Breast epithelium (tissue), 4 donors: Measurements from ENCODE around the gene C2orf49. TPM values are rescaled to one million over a fixed set of nuclear protein-coding genes. Genes with fewer than 3 reads are reported as not detected.

Experiments
- DNase-seq, 2 donors: peaks; one replicate each; pipeline ENCODE4 v3.0.0-alpha.2; 2019; ENCODE audit warnings: low spot score in 2 of 2
- H3K27ac ChIP-seq, 2 donors: fragments of 200-600 bp; sonication (generic) in 1 of 2; one replicate each; pipeline ENCODE4 v1.5.1; 2016 to 2019; ENCODE audit warnings: mild to moderate bottlenecking in 1 of 2
- H3K27me3 ChIP-seq, 2 donors: fragments of 200-600 bp; sonication (generic) in 1 of 2; one replicate each; pipeline versions ENCODE4 v1.5.1 to v1.6.0; 2017 to 2019; ENCODE audit warnings: control low read depth in 1 of 2, mild to moderate bottlenecking in 1 of 2
- H3K36me3 ChIP-seq: fragments of 200-600 bp; one replicate; pipeline ENCODE4 v1.5.1; 2019
- H3K4me1 ChIP-seq, 2 donors: fragments of 200-600 bp; sonication (generic); one replicate each; pipeline ENCODE4 v1.5.1; 2016 to 2019; ENCODE audit warnings: control low read depth in 1 of 2
- H3K4me3 ChIP-seq, 3 donors: fragments of 200-600 bp; sonication (generic); 1 replicate in 2 of 3; 2 replicates in 1 of 3; pipeline ENCODE4 v1.5.1; 2016 to 2019; ENCODE audit warnings: mild to moderate bottlenecking in 3 of 3, moderate library complexity in 2 of 3
- H3K9me3 ChIP-seq, 2 donors: fragments of 200-600 bp; sonication (generic) in 1 of 2; one replicate each; pipeline ENCODE4 v1.5.1; 2016 to 2019; ENCODE audit warnings: control low read depth in 1 of 2
- POLR2A ChIP-seq: fragments of 450-650 bp; IDR thresholded peaks from one replicate; pipeline ENCODE4 v1.6.1; 2016; ENCODE audit warnings: antibody characterized with exemption, mild to moderate bottlenecking, moderate library complexity
- POLR2AphosphoS5 ChIP-seq, 3 donors: sonication (generic); formaldehyde crosslinking; IDR thresholded peaks; one replicate each; pipeline ENCODE4 v1.6.1; 2017; ENCODE audit warnings: antibody characterized with exemption in 3 of 3
- intact Hi-C: fragments of 100-400 bp; cut with DNase I; formaldehyde crosslinking; loops from one replicate; pipeline ENCODE4 v1.15.1; 2023; ENCODE audit warnings: low total_unique reads
- total RNA-seq, 3 donors: library from RNA; depleted of rRNA; stranded (reverse); fragments of >200 nt; gene quantifications; one replicate each; pipeline ENCODE4 v1.1.0, GENCODE V29; 2016
- TF ChIP-seq, protein P1 (sequence below), 3 donors: fragments of 450-650 bp; IDR thresholded peaks; one replicate each; pipeline ENCODE4 v1.5.1; 2016 to 2017; ENCODE audit warnings: antibody characterized with exemption in 3 of 3, mild to moderate bottlenecking in 3 of 3, moderate library complexity in 3 of 3

Gene C2orf49
- total RNA-seq, 3 donors from 2014 or later = 20.0 to 31.6 (median 23.0) TPM

- Histone ChIP-seq H3K27ac (no peak overlapping the region), H3K4me3 (no peak overlapping the region), H3K4me1 (no peaks in the 10 kb centered on the region), H3K9me3 (no peaks in the 10 kb centered on the region), H3K27me3 (no peaks in the 10 kb centered on the region), H3K36me3 (peaks cover 4% of the 10 kb centered on the region)
- DNase-seq = no peak
- intact Hi-C loops = no loop called here
- TF ChIP-seq POLR2A (no peak), POLR2AphosphoS5 (IDR thresholded peaks at IDR 0.05) (no peak)
- TF ChIP-seq, protein P1, sequence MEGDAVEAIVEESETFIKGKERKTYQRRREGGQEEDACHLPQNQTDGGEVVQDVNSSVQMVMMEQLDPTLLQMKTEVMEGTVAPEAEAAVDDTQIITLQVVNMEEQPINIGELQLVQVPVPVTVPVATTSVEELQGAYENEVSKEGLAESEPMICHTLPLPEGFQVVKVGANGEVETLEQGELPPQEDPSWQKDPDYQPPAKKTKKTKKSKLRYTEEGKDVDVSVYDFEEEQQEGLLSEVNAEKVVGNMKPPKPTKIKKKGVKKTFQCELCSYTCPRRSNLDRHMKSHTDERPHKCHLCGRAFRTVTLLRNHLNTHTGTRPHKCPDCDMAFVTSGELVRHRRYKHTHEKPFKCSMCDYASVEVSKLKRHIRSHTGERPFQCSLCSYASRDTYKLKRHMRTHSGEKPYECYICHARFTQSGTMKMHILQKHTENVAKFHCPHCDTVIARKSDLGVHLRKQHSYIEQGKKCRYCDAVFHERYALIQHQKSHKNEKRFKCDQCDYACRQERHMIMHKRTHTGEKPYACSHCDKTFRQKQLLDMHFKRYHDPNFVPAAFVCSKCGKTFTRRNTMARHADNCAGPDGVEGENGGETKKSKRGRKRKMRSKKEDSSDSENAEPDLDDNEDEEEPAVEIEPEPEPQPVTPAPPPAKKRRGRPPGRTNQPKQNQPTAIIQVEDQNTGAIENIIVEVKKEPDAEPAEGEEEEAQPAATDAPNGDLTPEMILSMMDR (IDR thresholded peaks at IDR 0.05) = no peak
Measured at GRCh38 chr2:105298017-105298416, 39.3 kb upstream of the C2orf49 start.

DNA sequence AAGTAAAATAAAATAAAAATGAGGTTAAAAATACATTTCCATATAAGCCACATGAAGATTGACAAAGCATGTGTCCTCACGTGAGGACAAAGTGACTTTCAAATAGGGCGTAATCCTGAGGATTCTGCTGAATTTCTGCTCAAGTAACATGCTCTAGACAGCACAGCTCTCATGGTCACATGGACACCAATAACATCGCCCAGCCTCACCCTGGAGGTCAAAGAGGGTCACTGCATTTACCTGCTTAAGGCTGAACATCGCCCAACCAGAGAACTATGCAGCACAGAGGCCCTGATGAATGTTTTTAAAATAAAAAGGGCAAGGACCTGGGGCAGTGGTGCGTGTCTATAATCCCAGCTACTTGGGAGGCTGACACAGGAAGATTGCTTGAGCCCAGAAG is 38.0 kb upstream of the C2orf49 start:
- Histone ChIP-seq H3K27me3 (no peaks in the 10 kb centered on the region), H3K9me3 (no peaks in the 10 kb centered on the region), H3K4me1 (no peaks in the 10 kb centered on the region), H3K4me3 (no peak overlapping the region), H3K27ac (no peak overlapping the region), H3K36me3 (peaks cover 4% of the 10 kb centered on the region)
- TF ChIP-seq, protein P1 (IDR thresholded peaks at IDR 0.05) = no peak
- no peak for DNase-seq
- intact Hi-C loops = no loop called here

- Histone ChIP-seq H3K4me3 (no peak overlapping the region), H3K36me3 (peaks cover 4% of the 10 kb centered on the region), H3K27ac (no peak overlapping the region), H3K27me3 (no peaks in the 10 kb centered on the region), H3K4me1 (no peaks in the 10 kb centered on the region), H3K9me3 (no peaks in the 10 kb centered on the region)
- intact Hi-C loops = no loop called here
- DNase-seq = no peak
- TF ChIP-seq, protein P1 (IDR thresholded peaks at IDR 0.05) = no peak
- TF ChIP-seq POLR2A (no peak), POLR2AphosphoS5 (IDR thresholded peaks at IDR 0.05) (no peak)
Measured at GRCh38 chr2:105301646-105302045, 35.7 kb upstream of the C2orf49 start.

- no peaks in the 10 kb centered on the region for H3K4me1 ChIP-seq
- intact Hi-C loops = no loop called here
- no peak overlapping the region for H3K4me3 ChIP-seq
Measured at GRCh38 chr2:105307146-105307545, 30.2 kb upstream of the C2orf49 start.

DNA sequence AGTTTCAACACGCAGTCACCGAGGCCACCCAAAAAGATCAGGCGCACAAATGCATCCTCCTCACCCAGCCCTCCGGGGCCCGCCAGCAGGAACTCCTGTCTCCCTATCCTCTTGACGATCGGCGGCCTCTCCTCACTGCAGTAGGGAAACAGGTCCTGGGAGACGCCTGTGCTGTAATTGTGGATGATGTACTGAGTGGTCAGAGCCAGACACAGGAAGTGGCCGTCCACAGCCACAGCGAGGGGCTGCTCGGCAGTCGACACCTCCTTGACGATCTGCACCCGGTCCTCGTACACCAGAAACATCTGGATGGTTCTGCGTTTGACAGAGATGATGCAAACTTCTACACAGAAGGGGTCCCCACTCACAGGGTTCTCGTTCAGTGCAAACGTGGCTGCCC is 29.8 kb upstream of the C2orf49 start:
- intact Hi-C loops = no loop called here
- H3K36me3 ChIP-seq = no peaks in the 10 kb centered on the region
- no peak overlapping the region for H3K27ac ChIP-seq
- TF ChIP-seq POLR2AphosphoS5 (IDR thresholded peaks at IDR 0.05) = no peak
- TF ChIP-seq, protein P1 (IDR thresholded peaks at IDR 0.05) = no peak
- no peak for TF ChIP-seq POLR2A
- no peak for DNase-seq
- H3K9me3 ChIP-seq = no peaks in the 10 kb centered on the region
- H3K4me3 ChIP-seq = no peak overlapping the region
- H3K27me3 ChIP-seq = no peaks in the 10 kb centered on the region
- H3K4me1 ChIP-seq = no peaks in the 10 kb centered on the region

More at GRCh38 chr2:105307146-105307545, 30.2 kb upstream of the C2orf49 start:
- H3K27ac ChIP-seq = no peak overlapping the region
- DNase-seq = no peak
- no peaks in the 10 kb centered on the region for H3K9me3 ChIP-seq
- H3K36me3 ChIP-seq = no peaks in the 10 kb centered on the region
- no peaks in the 10 kb centered on the region for H3K27me3 ChIP-seq
- TF ChIP-seq POLR2A (no peak), POLR2AphosphoS5 (IDR thresholded peaks at IDR 0.05) (no peak)
- TF ChIP-seq, protein P1 (IDR thresholded peaks at IDR 0.05) = no peak
